NB4 (cell line): Measurements from ENCODE around the gene SLC2A3.

Experiments
- MAX ChIP-seq: IDR thresholded peaks from 2 replicates; pipeline ENCODE4 v1.6.1; 2011; ENCODE audit warnings: low read depth, low read length
- POLR2A ChIP-seq: IDR thresholded peaks from 2 replicates; pipeline ENCODE4 v1.6.1; 2011; ENCODE audit warnings: mild to moderate bottlenecking; ENCODE audit not compliant: insufficient read length; ENCODE audit errors: extremely low read depth
- TF ChIP-seq, protein P1 (sequence below): IDR thresholded peaks from one replicate; pipeline ENCODE4 v1.5.1; 2012; ENCODE audit warnings: low read depth, low read length

DNA sequence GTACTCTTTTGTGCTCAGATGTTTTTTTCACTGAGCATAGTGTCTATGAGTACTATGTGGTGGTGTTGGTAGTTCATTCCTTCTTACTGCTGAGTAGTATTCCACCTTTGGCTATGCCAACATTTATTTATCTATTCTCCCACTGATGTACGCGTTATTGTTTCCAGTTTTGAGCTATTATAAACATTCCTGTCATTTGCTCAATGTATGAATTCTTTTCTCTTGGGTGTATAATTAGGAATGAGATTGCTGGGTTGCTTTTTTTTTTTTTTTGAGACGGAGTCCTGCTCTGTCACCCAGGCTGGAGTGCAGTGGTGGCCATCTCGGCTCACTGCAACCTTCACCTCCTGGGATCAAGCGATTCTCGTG, 37.5 kb upstream of the SLC2A3 start:
- TF ChIP-seq, protein P1, sequence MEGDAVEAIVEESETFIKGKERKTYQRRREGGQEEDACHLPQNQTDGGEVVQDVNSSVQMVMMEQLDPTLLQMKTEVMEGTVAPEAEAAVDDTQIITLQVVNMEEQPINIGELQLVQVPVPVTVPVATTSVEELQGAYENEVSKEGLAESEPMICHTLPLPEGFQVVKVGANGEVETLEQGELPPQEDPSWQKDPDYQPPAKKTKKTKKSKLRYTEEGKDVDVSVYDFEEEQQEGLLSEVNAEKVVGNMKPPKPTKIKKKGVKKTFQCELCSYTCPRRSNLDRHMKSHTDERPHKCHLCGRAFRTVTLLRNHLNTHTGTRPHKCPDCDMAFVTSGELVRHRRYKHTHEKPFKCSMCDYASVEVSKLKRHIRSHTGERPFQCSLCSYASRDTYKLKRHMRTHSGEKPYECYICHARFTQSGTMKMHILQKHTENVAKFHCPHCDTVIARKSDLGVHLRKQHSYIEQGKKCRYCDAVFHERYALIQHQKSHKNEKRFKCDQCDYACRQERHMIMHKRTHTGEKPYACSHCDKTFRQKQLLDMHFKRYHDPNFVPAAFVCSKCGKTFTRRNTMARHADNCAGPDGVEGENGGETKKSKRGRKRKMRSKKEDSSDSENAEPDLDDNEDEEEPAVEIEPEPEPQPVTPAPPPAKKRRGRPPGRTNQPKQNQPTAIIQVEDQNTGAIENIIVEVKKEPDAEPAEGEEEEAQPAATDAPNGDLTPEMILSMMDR: no peak
- TF ChIP-seq POLR2A (no peak), MAX (no peak)
